NCI-H446 treated with DMSO at 0.1 percent for 48 hours (cell line): ENCODE data around the gene MRPL58.
"Not testable (repeated sequence)": the region's sequence is repeated elsewhere in the genome, so short reads cannot be mapped to it uniquely, and the experiment has no call there.

Source experiments
- DNase-seq: peaks from one replicate; lab custom pipeline; 2025; lab: John Stamatoyannopoulos, UW

The MRPL58 gene

DNA sequence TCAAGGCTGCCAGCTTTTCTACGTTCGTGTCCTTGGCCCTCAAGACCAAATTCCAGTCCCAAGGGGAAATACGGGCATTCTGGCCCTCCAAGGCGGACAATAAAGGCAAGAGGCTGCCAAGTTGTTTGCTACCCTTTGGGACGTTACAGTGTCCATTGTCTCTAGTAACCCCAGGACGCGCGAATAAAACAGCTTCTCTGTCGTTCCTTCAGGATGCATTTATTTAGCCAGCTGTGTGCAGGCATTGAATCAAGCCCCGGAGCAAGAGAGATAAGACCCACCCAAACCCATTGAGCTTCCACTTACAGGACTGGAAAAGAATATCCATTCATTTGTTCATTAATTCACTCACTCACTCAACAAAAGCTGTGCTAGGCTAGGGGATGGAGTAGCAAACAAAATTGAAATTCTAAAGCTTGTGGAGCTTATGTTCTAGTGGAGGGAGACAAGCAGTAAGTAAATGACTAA is 656 bp downstream of the MRPL58 start:
- DNase-seq: no peak

GRCh38 chr17:75019146-75019545 is 6.7 kb downstream of the MRPL58 start:
- DNase-seq: no peak

- no peak for DNase-seq
These were observed 7.2 kb downstream of the MRPL58 start for GRCh38 chr17:75019710-75020109.

DNA sequence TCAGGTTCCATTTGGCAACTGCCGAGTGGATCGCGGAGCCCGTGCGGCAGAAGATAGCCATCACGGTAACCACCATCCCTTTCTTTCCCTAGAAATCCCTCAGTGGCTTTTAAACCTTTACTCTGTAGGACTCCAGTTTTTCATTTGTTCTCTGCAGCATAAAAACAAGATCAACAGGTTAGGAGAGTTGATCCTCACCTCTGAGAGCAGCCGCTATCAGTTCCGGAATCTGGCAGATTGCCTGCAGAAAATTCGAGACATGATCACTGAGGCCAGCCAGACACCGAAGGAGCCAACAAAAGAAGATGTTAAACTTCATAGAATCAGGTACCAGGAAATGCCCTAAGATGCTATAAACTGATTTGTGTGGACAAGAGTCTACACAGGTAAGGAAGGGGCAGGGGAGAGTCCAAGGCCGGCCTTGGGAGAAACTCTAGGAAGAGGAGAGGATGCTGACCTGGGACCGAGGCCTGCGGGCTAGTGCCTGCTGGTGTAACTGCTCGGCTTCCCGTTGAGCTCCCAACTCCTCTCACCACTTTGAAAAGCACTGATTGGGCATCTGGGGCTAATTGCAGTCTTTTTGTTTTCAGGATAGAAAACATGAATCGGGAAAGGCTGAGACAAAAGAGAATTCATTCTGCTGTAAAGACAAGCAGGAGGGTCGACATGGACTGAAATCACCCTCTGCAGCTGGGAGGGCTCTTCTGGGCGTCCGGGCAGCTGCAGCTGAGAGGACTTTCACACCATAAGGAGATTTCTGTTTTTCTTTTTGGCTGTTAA is 8.1 kb downstream of the MRPL58 start:
- no peak for DNase-seq

DNA sequence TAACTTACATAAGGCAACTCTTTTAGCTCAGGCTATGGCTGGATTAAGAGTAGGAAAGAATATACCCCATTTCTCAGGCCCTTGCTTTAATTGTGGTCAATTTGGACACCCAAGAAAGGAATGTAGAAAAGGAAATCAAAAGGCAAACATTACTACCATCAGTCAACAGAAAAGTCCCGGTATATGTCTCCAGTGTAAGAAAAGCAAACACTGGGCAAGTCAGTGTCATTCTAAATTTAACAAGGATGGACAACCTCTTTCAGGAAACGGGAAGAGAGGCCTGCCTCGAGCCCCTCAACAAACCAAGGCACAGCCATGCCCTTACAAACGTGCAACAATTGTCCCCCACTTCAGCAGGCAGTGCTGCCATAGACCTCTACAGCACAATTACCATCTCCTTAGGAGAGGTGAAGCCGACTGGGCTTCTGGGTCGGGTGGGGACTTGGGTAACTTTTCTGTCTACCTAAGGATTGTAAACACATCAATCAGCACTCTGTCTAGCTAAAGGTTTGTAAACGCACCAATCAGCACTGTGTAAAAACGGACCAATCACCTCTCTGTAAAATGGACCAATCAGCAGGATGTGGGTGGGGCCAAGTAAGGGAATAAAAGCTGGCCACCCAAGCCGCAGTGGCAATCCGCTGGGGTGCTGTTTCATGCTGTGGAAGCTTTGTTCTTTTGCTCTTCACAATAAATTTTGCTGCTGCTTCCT is 12.4 kb downstream of the MRPL58 start:
- DNase-seq: no peak

DNA sequence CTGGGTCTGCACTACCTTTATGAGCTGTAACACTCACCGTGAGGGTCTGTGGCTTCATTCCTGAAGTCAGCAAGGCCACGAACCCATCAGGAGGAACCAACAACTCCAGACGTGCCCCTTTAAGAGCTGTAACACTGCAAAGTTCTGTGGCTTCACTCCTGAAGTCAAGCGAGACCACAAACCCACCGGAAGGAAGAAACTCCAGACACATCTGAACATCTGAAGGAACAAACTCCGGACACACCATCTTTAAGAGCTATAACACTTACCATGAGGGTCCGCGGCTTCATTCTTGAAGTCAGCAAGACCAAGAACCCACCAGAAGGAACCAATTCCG is 12.9 kb downstream of the MRPL58 start:
- not testable (repeated sequence) for DNase-seq

DNA sequence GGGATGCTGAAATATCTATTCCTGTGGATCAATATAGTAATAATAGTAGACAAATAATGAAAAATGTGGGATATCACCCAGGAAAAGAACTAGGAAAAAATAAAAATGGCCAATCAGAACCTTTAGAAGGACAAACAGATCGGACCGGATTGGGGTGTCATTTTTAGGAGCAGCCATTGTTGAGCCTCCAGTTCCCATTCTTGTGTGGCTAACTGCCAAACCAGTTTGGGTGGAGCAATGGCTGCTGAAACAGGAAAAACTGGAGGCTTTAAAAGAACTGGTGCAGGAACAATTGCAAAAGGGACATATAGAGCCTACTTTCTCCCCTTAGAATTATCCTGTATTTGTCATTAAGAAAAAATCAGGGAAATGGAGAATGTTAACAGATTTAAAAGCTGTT is 14.2 kb downstream of the MRPL58 start:
- DNase-seq: not testable (repeated sequence)

- no peak for DNase-seq
These were observed 17.7 kb downstream of the MRPL58 start for GRCh38 chr17:75030161-75030560.

- peak; percentile 85 for DNase-seq
These were observed 19.7 kb downstream of the MRPL58 start for GRCh38 chr17:75031972-75032719.

- peak; percentile 47 for DNase-seq
These were observed 20.3 kb downstream of the MRPL58 start for GRCh38 chr17:75032720-75033280.

DNA sequence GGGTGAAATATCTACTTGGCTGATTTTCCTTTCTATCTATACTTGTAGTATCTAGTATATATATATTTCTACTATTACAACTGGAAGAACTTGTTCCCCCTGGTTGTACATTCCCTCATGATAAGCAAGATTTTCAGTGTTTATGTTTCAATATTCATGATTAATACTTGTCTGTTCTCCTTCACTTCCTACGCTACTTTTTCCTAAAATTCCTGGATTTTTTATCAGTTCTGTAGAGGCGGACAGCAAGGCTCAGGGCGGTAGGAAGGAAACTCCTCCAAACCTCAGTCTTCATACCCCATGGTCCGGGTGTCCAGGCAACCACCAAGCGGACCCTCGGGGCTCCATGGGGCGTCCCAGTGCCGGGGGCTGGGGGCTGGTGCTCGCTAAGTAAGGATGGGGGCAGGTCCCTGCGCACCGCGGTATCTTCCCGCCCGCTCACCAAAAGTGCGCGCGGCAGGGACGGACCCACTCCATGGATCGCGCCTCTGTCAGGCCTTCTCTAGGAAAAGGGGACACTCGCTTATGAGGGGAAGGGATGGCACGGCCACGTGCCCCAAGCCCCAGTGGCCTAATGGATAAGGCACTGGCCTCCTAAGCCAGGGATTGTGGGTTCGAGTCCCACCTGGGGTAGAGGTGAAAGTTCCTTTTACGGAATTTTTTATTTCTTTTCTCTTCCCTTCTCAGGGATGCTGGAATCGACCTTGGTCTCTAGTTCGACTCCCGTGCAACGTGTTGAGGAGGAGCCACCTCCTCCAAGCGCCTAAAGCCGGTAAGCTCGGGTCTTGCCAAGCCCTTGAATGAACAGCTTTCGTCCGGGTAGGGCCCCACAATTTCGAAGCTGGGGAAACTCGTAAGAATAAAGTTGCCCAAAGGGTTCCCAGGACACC is 21.1 kb downstream of the MRPL58 start:
- peak; percentile 86 for DNase-seq

GRCh38 chr17:75034236-75034908 is 21.9 kb downstream of the MRPL58 start:
- peak; percentile 71 for DNase-seq

GRCh38 chr17:75036643-75037268 is 24.3 kb downstream of the MRPL58 start:
- no peak for DNase-seq

- DNase-seq: no peak
These were observed 26.8 kb downstream of the MRPL58 start for GRCh38 chr17:75039238-75039637.

DNA sequence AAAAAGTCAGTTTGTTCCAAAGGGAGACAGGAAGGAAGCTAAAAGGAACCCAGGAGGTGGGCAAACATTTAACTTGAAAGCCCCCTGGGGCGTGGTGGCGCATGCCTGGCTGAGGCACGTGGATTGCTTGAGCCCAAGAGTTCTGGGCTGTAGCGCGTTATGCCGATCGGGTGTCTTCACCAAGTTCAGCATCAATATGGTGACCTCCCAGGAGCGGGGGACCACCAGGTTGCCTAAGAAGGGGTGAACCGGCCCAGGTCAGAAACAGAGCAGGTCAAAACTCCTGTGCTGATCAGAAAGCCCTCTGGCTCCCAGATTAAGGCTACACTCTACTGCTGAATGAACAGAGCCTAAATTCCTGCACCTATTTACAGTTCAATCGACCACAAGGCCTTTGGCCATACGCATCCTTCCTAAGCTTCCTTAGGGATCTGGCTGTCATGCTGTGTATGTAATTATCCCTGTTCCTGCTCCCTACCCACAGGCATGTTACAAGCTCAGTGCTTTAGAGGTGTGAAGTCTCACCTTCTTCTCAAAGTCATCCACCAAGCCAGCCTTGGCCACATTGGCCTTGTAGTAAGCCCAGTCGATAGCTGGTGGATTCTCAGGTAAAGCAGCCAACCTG is 29.3 kb downstream of the MRPL58 start:
- DNase-seq: no peak

- not testable (repeated sequence) for DNase-seq
These were observed 31.3 kb downstream of the MRPL58 start for GRCh38 chr17:75043789-75044188.

- no peak for DNase-seq
These were observed 32.2 kb downstream of the MRPL58 start for GRCh38 chr17:75044716-75045115.

DNA sequence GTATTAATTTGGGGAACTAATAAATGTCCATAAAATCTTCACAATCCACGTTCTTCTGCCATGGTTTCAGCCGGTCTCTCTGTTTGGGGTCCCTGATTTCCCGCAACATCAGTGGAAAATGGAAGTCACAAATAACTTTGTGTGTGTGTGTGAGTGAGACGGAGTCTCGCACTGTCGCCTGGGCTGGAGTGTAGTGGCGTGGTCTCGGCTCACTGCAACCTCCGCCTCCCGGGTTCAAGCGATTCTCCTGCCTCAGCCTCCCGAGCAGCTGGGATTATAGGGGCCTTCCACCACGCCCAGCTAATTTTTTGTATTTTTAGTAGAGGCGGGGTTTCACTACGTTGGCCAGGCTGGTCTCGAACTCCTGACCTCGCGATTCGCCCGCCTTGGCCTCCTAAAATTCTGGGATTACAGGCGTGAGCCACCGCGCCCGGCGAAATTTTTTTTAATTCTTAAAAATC is 33.5 kb downstream of the MRPL58 start:
- DNase-seq: not testable (repeated sequence)

GRCh38 chr17:75046407-75047289 is 34.2 kb downstream of the MRPL58 start, which contains the start of the genes ATP5PD and KCTD2:
ATP5PD (minus strand) TSS chr17:75046969; CDS start chr17:75042650, 4,319 bp downstream.
KCTD2 (plus strand) TSS chr17:75047225; CDS start chr17:75047251, 26 bp downstream.
- peak; percentile 94 for DNase-seq
